ENCODE data around the gene WTAP. TPM values are rescaled to one million over a fixed set of nuclear protein-coding genes. Genes with fewer than 3 reads are reported as not detected.
"Not testable (repeated sequence)": the region's sequence is repeated elsewhere in the genome, so short reads cannot be mapped to it uniquely, and the experiment has no call there.

WTAP gene
- total RNA-seq, 1 donor from 2014 or later = 64.7 TPM

DNA sequence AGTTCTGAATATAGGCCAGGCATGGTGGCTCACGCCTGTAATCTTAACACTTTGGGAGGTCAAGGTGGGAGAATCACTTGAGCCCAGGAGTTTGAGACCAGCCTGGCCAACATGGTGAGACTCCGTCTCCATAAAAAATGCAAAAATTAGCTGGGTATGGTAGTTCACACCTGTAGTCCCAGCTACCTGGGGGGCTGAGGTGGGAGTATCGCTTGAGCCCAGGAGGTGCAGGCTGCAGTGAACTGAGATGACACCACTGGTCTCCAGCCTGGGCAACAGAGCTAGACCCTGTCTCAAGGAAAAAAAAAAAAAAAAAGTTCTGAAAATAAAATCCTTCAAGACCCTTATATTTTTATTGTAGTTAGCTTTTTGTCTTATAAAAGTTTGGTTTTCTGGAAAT, 11.7 kb upstream of the WTAP start:
- Histone ChIP-seq H3K27ac (ENCODE audit: low read depth, low read length) (peak overlapping the region; percentile 85), H3K4me1 (ENCODE audit: control insufficient read depth in 3 of 3, insufficient read depth in 3 of 3, low read length in 3 of 3) (peaks cover 13 to 22% (median 14%) of the 10 kb centered on the region in 3 donors), H3K4me3 (ENCODE audit: low read length in 3 of 3) (no peak overlapping the region), H3K9me3 (ENCODE audit: control insufficient read depth in 3 of 3, low read length in 3 of 3) (no peaks in the 10 kb centered on the region), H3K27me3 (ENCODE audit: control insufficient read depth in 3 of 3, insufficient read depth in 3 of 3, low read length in 3 of 3) (no peaks in the 10 kb centered on the region), H3K36me3 (ENCODE audit: control insufficient read depth in 3 of 3, insufficient read depth in 3 of 3, low read length in 3 of 3) (no peaks in the 10 kb centered on the region), H3K9ac (ENCODE audit: low read depth in 1 of 3, low read length in 3 of 3) (no peak overlapping the region)

DNA sequence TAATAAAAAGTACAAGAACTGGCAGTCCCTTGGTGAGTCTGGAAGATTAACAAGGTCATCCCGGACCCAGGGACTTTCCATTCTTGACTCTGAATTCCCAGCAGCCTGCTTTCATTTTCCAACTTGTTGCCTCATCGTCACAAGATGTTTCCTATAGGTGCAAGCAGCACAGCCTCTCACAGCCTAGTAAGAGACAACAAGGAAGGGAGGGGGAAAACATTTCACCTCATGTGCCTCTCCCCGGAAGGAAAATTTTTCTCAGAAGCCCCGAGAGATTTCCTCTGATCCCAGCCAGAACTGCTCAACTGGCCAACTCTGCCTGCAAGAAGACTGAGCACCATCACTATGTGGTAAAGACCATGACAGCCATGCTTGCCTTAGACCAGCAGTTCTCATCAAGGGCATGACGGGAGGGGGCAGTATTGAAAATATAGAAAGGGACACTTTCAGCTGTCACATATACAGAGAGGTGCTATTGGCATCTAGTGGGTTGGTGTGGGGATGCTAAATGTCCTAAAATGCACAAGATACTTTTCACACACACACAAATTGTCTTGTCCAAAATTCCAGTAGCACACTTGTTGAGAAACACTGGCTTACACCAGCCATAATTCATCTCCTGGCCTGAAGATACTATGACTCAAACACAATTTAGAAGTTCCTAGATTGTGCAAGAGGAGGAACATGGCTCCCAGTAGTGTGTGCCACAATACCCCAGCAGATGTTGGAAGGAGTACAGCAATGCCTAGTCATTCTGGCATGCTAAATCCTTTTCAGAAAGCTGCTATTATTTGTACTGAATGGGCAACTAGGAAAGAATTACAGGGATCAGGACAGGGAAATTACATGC, 10.8 kb upstream of the WTAP start:
- H3K4me3 ChIP-seq (ENCODE audit: low read length in 3 of 3) = peak overlapping the region; percentile 25 to 60 (median 41)
- H3K27ac ChIP-seq (ENCODE audit: low read depth, low read length) = peak overlapping the region; percentile 85
- H3K4me1 ChIP-seq (ENCODE audit: control insufficient read depth in 3 of 3, insufficient read depth in 3 of 3, low read length in 3 of 3) = peaks cover 13 to 22% (median 14%) of the 10 kb centered on the region in 3 donors
- H3K36me3 ChIP-seq (ENCODE audit: control insufficient read depth in 3 of 3, insufficient read depth in 3 of 3, low read length in 3 of 3) = no peaks in the 10 kb centered on the region
- H3K9ac ChIP-seq (ENCODE audit: low read depth in 1 of 3, low read length in 3 of 3) = peak overlapping the region in 2 of 3 donors; percentile 10 to 11
- no peaks in the 10 kb centered on the region for H3K27me3 ChIP-seq (ENCODE audit: control insufficient read depth in 3 of 3, insufficient read depth in 3 of 3, low read length in 3 of 3)
- no peaks in the 10 kb centered on the region for H3K9me3 ChIP-seq (ENCODE audit: control insufficient read depth in 3 of 3, low read length in 3 of 3)

DNA sequence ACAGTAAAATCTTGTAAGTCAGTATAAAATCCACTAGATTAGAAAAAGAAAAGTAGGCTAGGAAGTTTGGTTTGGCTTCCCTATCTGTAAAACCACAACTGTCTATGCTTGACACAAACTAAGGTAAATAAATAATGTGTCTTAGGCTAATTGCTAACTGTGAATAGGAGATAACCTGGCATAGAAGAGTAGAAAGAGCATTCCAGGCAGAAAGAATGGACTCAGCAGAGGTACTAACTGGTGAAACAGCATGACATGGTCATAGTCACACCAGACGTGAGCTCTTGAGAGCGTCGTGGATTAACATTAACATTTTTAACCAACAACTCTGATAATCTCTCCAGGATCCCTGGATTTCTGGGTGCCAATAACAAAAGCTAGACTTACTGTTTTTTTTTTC, 8.7 kb upstream of the WTAP start:
- no peak overlapping the region for H3K4me3 ChIP-seq (ENCODE audit: low read length in 3 of 3)
- no peak overlapping the region for H3K9ac ChIP-seq (ENCODE audit: low read depth in 1 of 3, low read length in 3 of 3)
- no peaks in the 10 kb centered on the region for H3K27me3 ChIP-seq (ENCODE audit: control insufficient read depth in 3 of 3, insufficient read depth in 3 of 3, low read length in 3 of 3)
- H3K9me3 ChIP-seq (ENCODE audit: control insufficient read depth in 3 of 3, low read length in 3 of 3) = no peaks in the 10 kb centered on the region
- peaks cover 13 to 22% (median 14%) of the 10 kb centered on the region in 3 donors for H3K4me1 ChIP-seq (ENCODE audit: control insufficient read depth in 3 of 3, insufficient read depth in 3 of 3, low read length in 3 of 3)
- H3K27ac ChIP-seq (ENCODE audit: low read depth, low read length) = no peak overlapping the region
- H3K36me3 ChIP-seq (ENCODE audit: control insufficient read depth in 3 of 3, insufficient read depth in 3 of 3, low read length in 3 of 3) = no peaks in the 10 kb centered on the region

- Histone ChIP-seq H3K9me3 (ENCODE audit: control insufficient read depth in 3 of 3, low read length in 3 of 3) (no peaks in the 10 kb centered on the region), H3K4me3 (ENCODE audit: low read length in 3 of 3) (no peak overlapping the region), H3K4me1 (ENCODE audit: control insufficient read depth in 3 of 3, insufficient read depth in 3 of 3, low read length in 3 of 3) (peaks cover 13 to 22% (median 14%) of the 10 kb centered on the region in 3 donors), H3K9ac (ENCODE audit: low read depth in 1 of 3, low read length in 3 of 3) (no peak overlapping the region), H3K36me3 (ENCODE audit: control insufficient read depth in 3 of 3, insufficient read depth in 3 of 3, low read length in 3 of 3) (no peaks in the 10 kb centered on the region), H3K27me3 (ENCODE audit: control insufficient read depth in 3 of 3, insufficient read depth in 3 of 3, low read length in 3 of 3) (no peaks in the 10 kb centered on the region), H3K27ac (ENCODE audit: low read depth, low read length) (no peak overlapping the region)
Measured at GRCh38 chr6:159719287-159719686, 8.0 kb upstream of the WTAP start.

DNA sequence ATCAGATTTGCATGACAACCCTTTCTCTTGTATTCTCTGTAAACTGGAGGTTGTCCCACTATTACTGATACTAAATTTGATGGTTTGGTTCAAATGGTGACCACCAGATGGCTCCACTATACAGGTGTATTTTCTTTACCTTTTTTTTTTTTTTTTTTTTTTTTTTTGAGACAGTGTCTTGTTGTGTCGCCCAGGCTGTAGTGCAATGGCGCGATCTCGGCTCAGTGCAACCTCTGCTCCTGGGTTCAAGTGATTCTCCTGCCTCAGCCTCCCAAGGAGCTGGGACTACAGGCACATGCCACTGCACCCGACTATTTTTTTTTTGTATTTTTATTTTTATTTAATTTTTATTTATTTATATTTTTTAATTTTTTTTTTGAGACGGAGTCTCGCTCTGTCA, 6.6 kb upstream of the WTAP start:
- peaks cover 14 to 23% (median 14%) of the 10 kb centered on the region in 3 donors for H3K4me1 ChIP-seq (ENCODE audit: control insufficient read depth in 3 of 3, insufficient read depth in 3 of 3, low read length in 3 of 3)
- no peak overlapping the region for H3K27ac ChIP-seq (ENCODE audit: low read depth, low read length)

DNA sequence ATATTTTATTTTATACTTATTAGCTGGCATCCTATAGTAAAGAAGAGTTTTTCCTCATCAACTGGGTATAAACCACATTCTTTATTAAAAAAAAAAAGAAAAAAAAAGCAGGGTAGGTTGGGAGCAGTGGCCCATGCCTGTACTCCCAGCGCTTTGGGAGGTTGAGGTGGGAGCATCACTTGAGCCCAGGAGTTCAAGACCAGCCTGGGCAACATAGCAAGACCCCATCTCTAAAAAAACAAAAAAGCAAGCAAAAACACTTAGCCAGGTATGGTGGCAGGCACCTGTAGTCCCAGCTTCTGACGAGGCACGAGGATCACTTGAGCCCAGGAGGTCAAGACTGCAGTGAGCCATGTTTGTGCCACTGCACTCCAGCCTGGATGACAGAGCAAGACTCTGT, 5.3 kb upstream of the WTAP start:
- H3K36me3 ChIP-seq (ENCODE audit: control insufficient read depth in 3 of 3, insufficient read depth in 3 of 3, low read length in 3 of 3); H3K4me3 ChIP-seq (ENCODE audit: low read length in 3 of 3): not testable (repeated sequence)
- peaks cover 10 to 24% (median 11%) of the 10 kb centered on the region in 3 donors for H3K4me1 ChIP-seq (ENCODE audit: control insufficient read depth in 3 of 3, insufficient read depth in 3 of 3, low read length in 3 of 3)

More for the DNA sequence above, 6.6 kb upstream of the WTAP start:
- Histone ChIP-seq H3K9me3 (ENCODE audit: control insufficient read depth in 3 of 3, low read length in 3 of 3) (no peaks in the 10 kb centered on the region), H3K36me3 (ENCODE audit: control insufficient read depth in 3 of 3, insufficient read depth in 3 of 3, low read length in 3 of 3) (no peaks in the 10 kb centered on the region), H3K27me3 (ENCODE audit: control insufficient read depth in 3 of 3, insufficient read depth in 3 of 3, low read length in 3 of 3) (no peaks in the 10 kb centered on the region), H3K4me3 (ENCODE audit: low read length in 3 of 3) (no peak overlapping the region), H3K9ac (ENCODE audit: low read depth in 1 of 3, low read length in 3 of 3) (no peak overlapping the region)

GRCh38 chr6:159722655-159723054, 4.7 kb upstream of the WTAP start:
- Histone ChIP-seq H3K27ac (ENCODE audit: low read depth, low read length) (no peak overlapping the region), H3K9me3 (ENCODE audit: control insufficient read depth in 3 of 3, low read length in 3 of 3) (no peaks in the 10 kb centered on the region), H3K27me3 (ENCODE audit: control insufficient read depth in 3 of 3, insufficient read depth in 3 of 3, low read length in 3 of 3) (no peaks in the 10 kb centered on the region), H3K36me3 (ENCODE audit: control insufficient read depth in 3 of 3, insufficient read depth in 3 of 3, low read length in 3 of 3) (no peaks in the 10 kb centered on the region), H3K4me3 (ENCODE audit: low read length in 3 of 3) (no peak overlapping the region), H3K9ac (ENCODE audit: low read depth in 1 of 3, low read length in 3 of 3) (no peak overlapping the region), H3K4me1 (ENCODE audit: control insufficient read depth in 3 of 3, insufficient read depth in 3 of 3, low read length in 3 of 3) (peaks cover 8 to 18% (median 10%) of the 10 kb centered on the region in 3 donors)

More for the DNA sequence above, 5.3 kb upstream of the WTAP start:
- not testable (repeated sequence) for H3K9me3 ChIP-seq (ENCODE audit: control insufficient read depth in 3 of 3, low read length in 3 of 3); H3K27me3 ChIP-seq (ENCODE audit: control insufficient read depth in 3 of 3, insufficient read depth in 3 of 3, low read length in 3 of 3); H3K27ac ChIP-seq (ENCODE audit: low read depth, low read length); H3K9ac ChIP-seq (ENCODE audit: low read depth in 1 of 3, low read length in 3 of 3)

DNA sequence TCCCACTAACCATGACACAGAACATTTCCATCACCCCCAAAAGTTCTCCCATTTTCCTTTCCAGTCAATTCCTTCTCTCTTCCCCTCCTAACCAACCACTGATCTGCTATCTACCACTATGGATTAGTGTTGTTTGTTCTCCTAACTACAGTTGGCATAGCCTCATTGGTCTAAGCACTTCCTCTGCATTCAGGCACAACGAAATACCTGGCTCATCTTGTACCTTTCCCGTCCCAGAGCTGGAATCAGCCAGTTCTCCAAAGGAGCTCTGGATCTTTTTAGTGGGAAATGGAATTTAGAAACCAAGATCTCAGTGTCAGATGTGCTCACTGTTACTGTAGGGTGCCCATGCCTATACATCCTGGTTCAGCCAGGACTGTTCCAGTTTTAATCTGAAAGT, 4.0 kb upstream of the WTAP start:
- Histone ChIP-seq H3K27me3 (ENCODE audit: control insufficient read depth in 3 of 3, insufficient read depth in 3 of 3, low read length in 3 of 3) (no peaks in the 10 kb centered on the region), H3K36me3 (ENCODE audit: control insufficient read depth in 3 of 3, insufficient read depth in 3 of 3, low read length in 3 of 3) (no peaks in the 10 kb centered on the region), H3K4me3 (ENCODE audit: low read length in 3 of 3) (no peak overlapping the region), H3K27ac (ENCODE audit: low read depth, low read length) (no peak overlapping the region), H3K9ac (ENCODE audit: low read depth in 1 of 3, low read length in 3 of 3) (no peak overlapping the region), H3K4me1 (ENCODE audit: control insufficient read depth in 3 of 3, insufficient read depth in 3 of 3, low read length in 3 of 3) (peaks cover 8 to 17% (median 10%) of the 10 kb centered on the region in 3 donors), H3K9me3 (ENCODE audit: control insufficient read depth in 3 of 3, low read length in 3 of 3) (no peaks in the 10 kb centered on the region)

DNA sequence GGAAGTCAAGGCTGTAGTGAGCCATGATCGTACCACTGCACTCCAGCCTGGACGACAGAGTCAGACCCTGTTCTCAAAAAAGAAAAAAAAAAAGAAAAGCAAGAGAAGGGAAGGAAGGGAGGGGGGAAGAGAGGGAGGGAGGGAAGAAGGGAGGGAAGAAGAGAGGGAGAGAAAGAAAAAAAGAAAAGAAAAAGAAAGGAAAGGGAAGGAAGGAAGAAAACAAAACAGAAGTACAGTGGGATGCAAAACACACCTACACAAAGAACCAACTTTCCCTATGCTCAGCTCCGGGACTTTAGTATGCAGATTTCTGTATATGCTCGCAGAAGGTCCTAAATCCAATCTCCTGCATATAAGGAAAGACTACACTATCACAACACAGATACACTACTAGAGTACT, 2.5 kb upstream of the WTAP start:
- no peak overlapping the region for H3K4me3 ChIP-seq (ENCODE audit: low read length in 3 of 3)
- H3K4me1 ChIP-seq (ENCODE audit: control insufficient read depth in 3 of 3, insufficient read depth in 3 of 3, low read length in 3 of 3) = peaks cover 15 to 28% (median 23%) of the 10 kb centered on the region in 3 donors
- H3K9ac ChIP-seq (ENCODE audit: low read depth in 1 of 3, low read length in 3 of 3) = no peak overlapping the region
- no peaks in the 10 kb centered on the region for H3K27me3 ChIP-seq (ENCODE audit: control insufficient read depth in 3 of 3, insufficient read depth in 3 of 3, low read length in 3 of 3)
- no peak overlapping the region for H3K27ac ChIP-seq (ENCODE audit: low read depth, low read length)
- no peaks in the 10 kb centered on the region for H3K9me3 ChIP-seq (ENCODE audit: control insufficient read depth in 3 of 3, low read length in 3 of 3)
- no peaks in the 10 kb centered on the region for H3K36me3 ChIP-seq (ENCODE audit: control insufficient read depth in 3 of 3, insufficient read depth in 3 of 3, low read length in 3 of 3)

DNA sequence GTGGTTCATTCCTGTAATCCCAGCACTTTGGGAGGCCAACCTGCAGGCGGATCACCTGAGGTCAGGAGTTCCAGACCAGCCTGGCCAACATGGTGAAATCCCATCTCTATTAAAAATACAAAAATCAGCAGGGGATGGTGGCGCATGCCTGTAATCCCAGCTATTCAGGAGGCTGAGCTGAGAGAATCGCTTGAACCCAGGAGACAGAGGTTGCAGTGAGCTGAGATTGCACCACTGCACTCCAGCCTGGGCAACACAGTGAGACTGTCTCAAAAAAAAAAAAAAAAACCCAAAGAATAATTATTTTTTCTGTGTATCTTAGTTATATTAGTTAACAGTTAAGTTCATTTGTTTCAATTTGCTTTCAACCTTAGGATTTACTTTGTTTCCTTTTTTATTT, 2.1 kb upstream of the WTAP start:
- H3K9me3 ChIP-seq (ENCODE audit: control insufficient read depth in 3 of 3, low read length in 3 of 3); H3K27me3 ChIP-seq (ENCODE audit: control insufficient read depth in 3 of 3, insufficient read depth in 3 of 3, low read length in 3 of 3); H3K9ac ChIP-seq (ENCODE audit: low read depth in 1 of 3, low read length in 3 of 3); H3K4me3 ChIP-seq (ENCODE audit: low read length in 3 of 3); H3K36me3 ChIP-seq (ENCODE audit: control insufficient read depth in 3 of 3, insufficient read depth in 3 of 3, low read length in 3 of 3); H3K27ac ChIP-seq (ENCODE audit: low read depth, low read length): not testable (repeated sequence)
- H3K4me1 ChIP-seq (ENCODE audit: control insufficient read depth in 3 of 3, insufficient read depth in 3 of 3, low read length in 3 of 3) = peaks cover 18 to 31% (median 26%) of the 10 kb centered on the region in 3 donors

All from skeletal muscle tissue (tissue), 4 donors.